HFFc6 (cell line): Measurements from ENCODE around the gene SFTPA1. TPM values are rescaled to one million over a fixed set of nuclear protein-coding genes. Genes with fewer than 3 reads are reported as not detected.
"Not testable (repeated sequence)": the region's sequence is repeated elsewhere in the genome, so short reads cannot be mapped to it uniquely, and the experiment has no call there.

Experiments
- DNase-seq: peaks from one replicate; pipeline ENCODE4 v3.0.0-alpha.2; 2018
- H3K27ac Mint-ChIP-seq: 2 replicates; pipeline ENCODE4 v1.8.0; 2020; ENCODE audit warnings: mild to moderate bottlenecking, mixed read lengths
- H3K27me3 Mint-ChIP-seq: 2 replicates; pipeline ENCODE4 v1.8.0; 2021; ENCODE audit warnings: mild to moderate bottlenecking, moderate library complexity, mixed read lengths; ENCODE audit not compliant: insufficient read depth
- H3K36me3 Mint-ChIP-seq: 2 replicates; pipeline ENCODE4 v1.8.0; 2021; ENCODE audit warnings: low read depth, mixed read lengths
- H3K4me1 Mint-ChIP-seq: 2 replicates; pipeline ENCODE4 v1.8.0; 2020; ENCODE audit warnings: low read depth, mixed read lengths
- H3K4me3 Mint-ChIP-seq: 2 replicates; pipeline ENCODE4 v1.8.0; 2020; ENCODE audit warnings: mild to moderate bottlenecking, moderate library complexity, mixed read lengths
- H3K9me3 Mint-ChIP-seq: 2 replicates; pipeline ENCODE4 v1.8.0; 2020; ENCODE audit warnings: mild to moderate bottlenecking, mixed read lengths
- CTCF ChIP-seq: fragments of 200-600 bp; sonication (generic); IDR thresholded peaks from 2 replicates; pipeline ENCODE4 v1.5.0; 2021; ENCODE audit warnings: antibody characterized with exemption, mild to moderate bottlenecking
- total RNA-seq, 6 experiments: library from RNA; stranded (reverse); fragmentation: NEBNext Ultra II Directional; extraction: Animal tissue kit (Norgen Biotek cat#: 25700); gene quantifications; 2 replicates in 1 of 6; 3 replicates in 5 of 6; pipeline ENCODE4 v1.2.3, GENCODE V29; 2021

The SFTPA1 gene
- total RNA-seq, 6 experiments from 2014 or later, result not detected

- DNase-seq, result no peak
- H3K4me1 Mint-ChIP-seq, result peaks cover 10% of the 10 kb centered on the region
Measured at GRCh38 chr10:79627075-79627474, 16.3 kb downstream of the SFTPA1 start.

GRCh38 chr10:79628083-79628482 lies 17.3 kb downstream of the SFTPA1 start:
- no peak overlapping the region for H3K4me3 Mint-ChIP-seq
- DNase-seq, result no peak
- H3K27me3 Mint-ChIP-seq, result peaks cover 7% of the 10 kb centered on the region
- H3K9me3 Mint-ChIP-seq, result no peaks in the 10 kb centered on the region
- no peaks in the 10 kb centered on the region for H3K36me3 Mint-ChIP-seq
- H3K27ac Mint-ChIP-seq, result no peak overlapping the region
- H3K4me1 Mint-ChIP-seq, result peaks cover 10% of the 10 kb centered on the region
- TF ChIP-seq CTCF, result no peak

More at GRCh38 chr10:79627075-79627474, 16.3 kb downstream of the SFTPA1 start:
- no peak overlapping the region for H3K27ac Mint-ChIP-seq
- H3K36me3 Mint-ChIP-seq, result no peaks in the 10 kb centered on the region
- H3K9me3 Mint-ChIP-seq, result no peaks in the 10 kb centered on the region
- peaks cover 7% of the 10 kb centered on the region for H3K27me3 Mint-ChIP-seq
- no peak overlapping the region for H3K4me3 Mint-ChIP-seq
- no peak for TF ChIP-seq CTCF

GRCh38 chr10:79628988-79629954 lies 18.5 kb downstream of the SFTPA1 start:
- no peak overlapping the region for H3K4me3 Mint-ChIP-seq
- H3K9me3 Mint-ChIP-seq, result no peaks in the 10 kb centered on the region
- no peak for DNase-seq
- no peak for TF ChIP-seq CTCF
- H3K27ac Mint-ChIP-seq, result no peak overlapping the region
- no peaks in the 10 kb centered on the region for H3K36me3 Mint-ChIP-seq
- H3K27me3 Mint-ChIP-seq, result peaks cover 8% of the 10 kb centered on the region
- H3K4me1 Mint-ChIP-seq, result peaks cover 10% of the 10 kb centered on the region

GRCh38 chr10:79629955-79630327 lies 19.2 kb downstream of the SFTPA1 start:
- Mint-ChIP-seq H3K4me1 (peaks cover 10% of the 10 kb centered on the region), H3K27me3 (peaks cover 5% of the 10 kb centered on the region; the same call in 1 of the 2 replicates), H3K36me3 (no peaks in the 10 kb centered on the region), H3K27ac (no peak overlapping the region), H3K4me3 (no peak overlapping the region), H3K9me3 (no peaks in the 10 kb centered on the region)
- TF ChIP-seq CTCF, result no peak
- DNase-seq, result no peak

- H3K27me3 Mint-ChIP-seq, H3K4me1 Mint-ChIP-seq, DNase-seq, H3K36me3 Mint-ChIP-seq, H3K9me3 Mint-ChIP-seq, H3K27ac Mint-ChIP-seq, H3K4me3 Mint-ChIP-seq: not testable (repeated sequence)
Measured at GRCh38 chr10:79636654-79637199, 26.0 kb downstream of the SFTPA1 start.

GRCh38 chr10:79638318-79638717 lies 27.6 kb downstream of the SFTPA1 start:
- H3K4me3 Mint-ChIP-seq, result no peak overlapping the region
- peaks cover 1% of the 10 kb centered on the region; the same call in 1 of the 2 replicates for H3K27me3 Mint-ChIP-seq
- no peaks in the 10 kb centered on the region for H3K9me3 Mint-ChIP-seq
- TF ChIP-seq CTCF, result no peak
- H3K27ac Mint-ChIP-seq, result no peak overlapping the region
- no peak for DNase-seq
- no peaks in the 10 kb centered on the region for H3K4me1 Mint-ChIP-seq
- no peaks in the 10 kb centered on the region for H3K36me3 Mint-ChIP-seq

GRCh38 chr10:79652695-79653094 lies 42.0 kb downstream of the SFTPA1 start:
- H3K9me3 Mint-ChIP-seq, H3K27me3 Mint-ChIP-seq, H3K4me3 Mint-ChIP-seq, H3K4me1 Mint-ChIP-seq, H3K27ac Mint-ChIP-seq, DNase-seq, H3K36me3 Mint-ChIP-seq: not testable (repeated sequence)

GRCh38 chr10:79663287-79663686 lies 52.5 kb downstream of the SFTPA1 start:
- H3K36me3 Mint-ChIP-seq, H3K9me3 Mint-ChIP-seq, H3K27ac Mint-ChIP-seq, H3K4me3 Mint-ChIP-seq, H3K4me1 Mint-ChIP-seq, H3K27me3 Mint-ChIP-seq, DNase-seq: not testable (repeated sequence)

- H3K4me1 Mint-ChIP-seq, H3K27ac Mint-ChIP-seq, H3K27me3 Mint-ChIP-seq: not testable (repeated sequence)
Measured at GRCh38 chr10:79664686-79665085, 53.9 kb downstream of the SFTPA1 start.

More at GRCh38 chr10:79664686-79665085, 53.9 kb downstream of the SFTPA1 start:
- not testable (repeated sequence) for H3K36me3 Mint-ChIP-seq, H3K9me3 Mint-ChIP-seq, DNase-seq, H3K4me3 Mint-ChIP-seq
